Liver (tissue), 9 donors: Measurements from ENCODE around the gene METTL8. TPM values are rescaled to one million over a fixed set of nuclear protein-coding genes. Genes with fewer than 3 reads are reported as not detected.
"Not testable (repeated sequence)": the region's sequence is repeated elsewhere in the genome, so short reads cannot be mapped to it uniquely, and the experiment has no call there.

Experiments
- DNase-seq: peaks from one replicate; pipeline ENCODE4 v3.0.0-alpha.2; 2017; ENCODE audit warnings: low spot score
- H3K27ac ChIP-seq, 2 donors: one replicate each; pipeline ENCODE4 v1.7.0; 2013; ENCODE audit warnings: inconsistent platforms in 2 of 2, low read length in 2 of 2, control low read depth in 1 of 2, low read depth in 1 of 2, mild to moderate bottlenecking in 1 of 2
- H3K27me3 ChIP-seq, 4 donors: one replicate each; pipeline versions ENCODE4 v1.6.1 to v1.7.0; 2013; ENCODE audit warnings: low read length in 3 of 4, inconsistent platforms in 1 of 4, mild to moderate bottlenecking in 1 of 4, moderate library complexity in 1 of 4; ENCODE audit not compliant: control insufficient read depth in 4 of 4, insufficient read depth in 4 of 4
- H3K36me3 ChIP-seq, 4 donors: one replicate each; pipeline versions ENCODE4 v1.6.1 to v1.7.0; 2013; ENCODE audit warnings: low read length in 3 of 4, mild to moderate bottlenecking in 3 of 4, low read depth in 1 of 4, moderate library complexity in 1 of 4; ENCODE audit not compliant: control insufficient read depth in 4 of 4, insufficient read depth in 3 of 4
- H3K4me1 ChIP-seq, 4 donors: one replicate each; pipeline versions ENCODE4 v1.6.1 to v1.7.0; 2013; ENCODE audit warnings: low read length in 3 of 4, mild to moderate bottlenecking in 3 of 4, moderate library complexity in 1 of 4; ENCODE audit not compliant: control insufficient read depth in 4 of 4, insufficient read depth in 4 of 4
- H3K4me3 ChIP-seq, 3 donors: one replicate each; pipeline versions ENCODE4 v1.6.1 to v1.7.0; 2013; ENCODE audit warnings: low read length in 3 of 3, control low read depth in 1 of 3, low read depth in 1 of 3, mild to moderate bottlenecking in 1 of 3
- H3K9ac ChIP-seq, 2 donors: one replicate each; pipeline ENCODE4 v1.7.0; 2013; ENCODE audit warnings: low read length in 2 of 2, mild to moderate bottlenecking in 2 of 2, moderate library complexity in 2 of 2, control low read depth in 1 of 2, low read depth in 1 of 2
- H3K9me3 ChIP-seq, 4 donors: one replicate each; pipeline versions ENCODE4 v1.6.1 to v1.7.0; 2013; ENCODE audit warnings: low read length in 3 of 4; ENCODE audit not compliant: control insufficient read depth in 4 of 4
- EGR1 ChIP-seq, 2 donors: IDR thresholded peaks; 2 replicates each; pipeline ENCODE4 v1.6.1; 2016 to 2018; ENCODE audit warnings: antibody characterized with exemption in 2 of 2, low read depth in 2 of 2
- FOXA1 ChIP-seq: IDR thresholded peaks from 2 replicates; pipeline ENCODE4 v1.6.1; 2016; ENCODE audit warnings: antibody characterized with exemption
- FOXA2 ChIP-seq: IDR thresholded peaks from 2 replicates; pipeline ENCODE4 v1.6.1; 2016; ENCODE audit warnings: antibody characterized with exemption
- GABPA ChIP-seq, 2 donors: IDR thresholded peaks in 1 of 2; conservative IDR thresholded peaks in 1 of 2; 2 replicates each; pipeline ENCODE4 v1.6.1; 2016; ENCODE audit warnings: antibody characterized with exemption in 2 of 2, mild to moderate bottlenecking in 1 of 2, moderate library complexity in 1 of 2
- HNF4A ChIP-seq, 2 donors: conservative IDR thresholded peaks; 2 replicates each; pipeline ENCODE4 v1.6.1; 2016; ENCODE audit warnings: antibody characterized with exemption in 2 of 2, mild to moderate bottlenecking in 2 of 2
- HNF4G ChIP-seq: IDR thresholded peaks from 2 replicates; pipeline ENCODE4 v1.6.1; 2016; ENCODE audit warnings: antibody characterized with exemption
- NR2F2 ChIP-seq: IDR thresholded peaks from 2 replicates; pipeline ENCODE4 v1.6.1; 2016; ENCODE audit warnings: antibody characterized with exemption
- RAD21 ChIP-seq, 2 donors: IDR thresholded peaks; 2 replicates each; pipeline ENCODE4 v1.6.1; 2016; ENCODE audit warnings: antibody characterized with exemption in 2 of 2, mild to moderate bottlenecking in 2 of 2
- RXRA ChIP-seq, 2 donors: IDR thresholded peaks; 2 replicates each; pipeline ENCODE4 v1.6.1; 2017 to 2018; ENCODE audit warnings: antibody characterized with exemption in 2 of 2, mild to moderate bottlenecking in 1 of 2
- SP1 ChIP-seq: IDR thresholded peaks from 2 replicates; pipeline ENCODE4 v1.6.1; 2018; ENCODE audit warnings: antibody characterized with exemption, mild to moderate bottlenecking
- TAF1 ChIP-seq: conservative IDR thresholded peaks from 2 replicates; pipeline ENCODE4 v1.6.1; 2016; ENCODE audit warnings: antibody characterized with exemption, mild to moderate bottlenecking
- WGBS: extraction: QIAGEN DNeasy Blood & Tissue Kit; methylation state at CpG from one replicate; pipeline ENCODE4 v1.1.7; 2013; 5-methylcytosine and 5-hydroxymethylcytosine counted together
- polyA plus RNA-seq, 2 donors: library from polyadenylated mRNA; stranded (reverse) in 1 of 2; unstranded in 1 of 2; fragments of 200-250 nt in 1 of 2; fragments of >200 nt in 1 of 2; fragmentation: Nextera tagmentation in 1 of 2; extraction: Ambion mirVana in 1 of 2; gene quantifications; one replicate each; pipeline versions ENCODE4 v1.2.1 to v1.2.3, GENCODE V29; 2013 to 2015
- total RNA-seq, 2 donors: library from RNA; depleted of rRNA; stranded (reverse); fragments of >200 nt; gene quantifications; one replicate each; pipeline ENCODE4 v1.2.3, GENCODE V29; 2014
- TF ChIP-seq, protein P1 (sequence below): fragments of 150-350 bp; IDR thresholded peaks from 2 replicates; pipeline ENCODE4 v1.5.1; 2017; ENCODE audit warnings: improper control_type of control experiment, low read depth, low read length; ENCODE audit not compliant: missing input control
- TF ChIP-seq, protein P2 (sequence below): IDR thresholded peaks from 2 replicates; pipeline ENCODE4 v1.6.1; 2016; ENCODE audit warnings: antibody characterized with exemption
- TF ChIP-seq, protein P3 (sequence below): IDR thresholded peaks from 2 replicates; pipeline ENCODE4 v1.6.1; 2016; ENCODE audit warnings: antibody characterized with exemption
- TF ChIP-seq, protein P4 (sequence below): IDR thresholded peaks from 2 replicates; pipeline ENCODE4 v1.6.1; 2016; ENCODE audit warnings: antibody characterized with exemption
- donor health status: healthy.
- donor health status: healthy.
- donor health status: healthy.
- donor health status: healthy.
- donor health status: healthy.

The METTL8 gene
- total and polyA plus RNA-seq, 4 donors = 3.6 to 8.1 (median 5.9) TPM

DNA sequence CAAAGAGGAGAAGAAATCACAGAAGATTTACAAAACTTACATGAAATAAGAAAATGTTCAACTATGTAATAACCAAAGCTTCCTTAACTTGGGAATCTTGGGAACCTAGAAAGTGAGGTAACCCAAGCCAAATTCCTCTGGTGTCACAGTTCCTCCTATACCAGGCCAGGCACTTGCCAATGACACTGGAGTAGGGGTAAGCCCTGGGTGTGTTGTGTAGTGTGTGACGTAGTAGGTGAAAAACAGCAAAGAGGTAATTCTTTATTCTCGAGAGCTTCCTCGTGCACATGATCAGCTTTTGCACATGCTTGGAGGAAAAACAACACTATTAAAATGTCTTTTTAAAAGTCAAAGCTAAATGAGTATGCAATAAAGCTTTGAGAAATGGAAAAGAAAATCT lies 118.0 kb downstream of the METTL8 start:
- 92% methylated on average over 3 of the region's 3 CpGs for WGBS
- Histone ChIP-seq H3K9ac (no peak overlapping the region), H3K27ac (no peak overlapping the region), H3K4me3 (no peak overlapping the region), H3K36me3 (no peaks in the 10 kb centered on the region), H3K27me3 (no peaks in the 10 kb centered on the region), H3K9me3 (no peaks in the 10 kb centered on the region), H3K4me1 (no peaks in the 10 kb centered on the region)
- TF ChIP-seq EGR1 (IDR thresholded peaks at IDR 0.05; ENCODE audit: low read depth in 2 of 2) = no peak
- TF ChIP-seq HNF4G = no peak
- no peak for TF ChIP-seq GABPA (IDR thresholded peaks at IDR 0.05 in 1 of 2, conservative IDR thresholded peaks at IDR 0.05 in 1 of 2)
- no peak for TF ChIP-seq NR2F2
- no peak for TF ChIP-seq HNF4A (conservative IDR thresholded peaks at IDR 0.05)
- TF ChIP-seq FOXA1 = no peak
- TF ChIP-seq, protein P1, sequence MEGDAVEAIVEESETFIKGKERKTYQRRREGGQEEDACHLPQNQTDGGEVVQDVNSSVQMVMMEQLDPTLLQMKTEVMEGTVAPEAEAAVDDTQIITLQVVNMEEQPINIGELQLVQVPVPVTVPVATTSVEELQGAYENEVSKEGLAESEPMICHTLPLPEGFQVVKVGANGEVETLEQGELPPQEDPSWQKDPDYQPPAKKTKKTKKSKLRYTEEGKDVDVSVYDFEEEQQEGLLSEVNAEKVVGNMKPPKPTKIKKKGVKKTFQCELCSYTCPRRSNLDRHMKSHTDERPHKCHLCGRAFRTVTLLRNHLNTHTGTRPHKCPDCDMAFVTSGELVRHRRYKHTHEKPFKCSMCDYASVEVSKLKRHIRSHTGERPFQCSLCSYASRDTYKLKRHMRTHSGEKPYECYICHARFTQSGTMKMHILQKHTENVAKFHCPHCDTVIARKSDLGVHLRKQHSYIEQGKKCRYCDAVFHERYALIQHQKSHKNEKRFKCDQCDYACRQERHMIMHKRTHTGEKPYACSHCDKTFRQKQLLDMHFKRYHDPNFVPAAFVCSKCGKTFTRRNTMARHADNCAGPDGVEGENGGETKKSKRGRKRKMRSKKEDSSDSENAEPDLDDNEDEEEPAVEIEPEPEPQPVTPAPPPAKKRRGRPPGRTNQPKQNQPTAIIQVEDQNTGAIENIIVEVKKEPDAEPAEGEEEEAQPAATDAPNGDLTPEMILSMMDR = no peak
- TF ChIP-seq, protein P2, sequence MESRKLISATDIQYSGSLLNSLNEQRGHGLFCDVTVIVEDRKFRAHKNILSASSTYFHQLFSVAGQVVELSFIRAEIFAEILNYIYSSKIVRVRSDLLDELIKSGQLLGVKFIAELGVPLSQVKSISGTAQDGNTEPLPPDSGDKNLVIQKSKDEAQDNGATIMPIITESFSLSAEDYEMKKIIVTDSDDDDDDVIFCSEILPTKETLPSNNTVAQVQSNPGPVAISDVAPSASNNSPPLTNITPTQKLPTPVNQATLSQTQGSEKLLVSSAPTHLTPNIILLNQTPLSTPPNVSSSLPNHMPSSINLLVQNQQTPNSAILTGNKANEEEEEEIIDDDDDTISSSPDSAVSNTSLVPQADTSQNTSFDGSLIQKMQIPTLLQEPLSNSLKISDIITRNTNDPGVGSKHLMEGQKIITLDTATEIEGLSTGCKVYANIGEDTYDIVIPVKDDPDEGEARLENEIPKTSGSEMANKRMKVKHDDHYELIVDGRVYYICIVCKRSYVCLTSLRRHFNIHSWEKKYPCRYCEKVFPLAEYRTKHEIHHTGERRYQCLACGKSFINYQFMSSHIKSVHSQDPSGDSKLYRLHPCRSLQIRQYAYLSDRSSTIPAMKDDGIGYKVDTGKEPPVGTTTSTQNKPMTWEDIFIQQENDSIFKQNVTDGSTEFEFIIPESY = no peak
- DNase-seq = no peak

DNA sequence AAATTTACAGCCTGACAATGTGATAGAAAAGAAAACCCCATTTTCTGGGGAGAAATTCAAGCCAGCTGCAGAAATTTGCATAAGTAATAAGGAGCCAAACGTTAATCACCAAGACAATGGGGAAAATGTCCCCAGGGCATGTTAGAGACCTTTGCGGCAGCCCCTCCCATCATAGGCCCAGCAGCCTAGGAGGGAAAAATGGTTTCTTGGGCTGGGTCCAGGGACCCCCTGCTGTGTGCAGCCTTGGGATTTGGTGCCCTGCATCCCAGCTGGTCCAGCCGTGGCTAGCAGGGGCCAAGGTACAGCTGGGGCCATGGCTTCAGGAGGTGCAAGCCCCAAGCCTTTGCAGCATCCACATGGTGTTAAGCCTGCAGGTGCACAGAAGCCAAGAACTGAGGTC lies 121.6 kb downstream of the METTL8 start:
- 91% methylated on average over 3 of the region's 3 CpGs for WGBS
- not testable (repeated sequence) for H3K4me1 ChIP-seq, H3K36me3 ChIP-seq, H3K9me3 ChIP-seq, H3K27me3 ChIP-seq, DNase-seq, H3K27ac ChIP-seq, H3K4me3 ChIP-seq, H3K9ac ChIP-seq

DNA sequence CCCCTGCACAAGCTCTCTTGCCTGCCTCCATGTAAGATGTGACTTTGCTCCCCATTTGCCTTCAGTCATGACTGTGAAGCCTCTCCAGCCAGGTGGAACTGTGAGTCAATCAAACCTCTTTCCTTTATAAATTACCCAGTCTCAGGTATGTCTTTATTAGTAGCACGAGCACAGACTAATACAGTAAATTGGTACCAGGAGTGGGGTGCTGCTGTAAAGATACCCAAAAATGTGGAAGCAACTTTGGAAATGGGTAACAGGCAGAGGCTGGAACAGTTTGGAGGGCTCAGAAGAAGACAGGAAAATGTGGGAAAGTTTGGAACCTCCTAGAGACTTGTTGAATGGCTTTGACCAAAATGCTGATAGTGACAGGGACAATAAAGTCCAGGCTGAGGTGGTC lies 122.2 kb downstream of the METTL8 start:
- not testable (repeated sequence) for H3K36me3 ChIP-seq, H3K9ac ChIP-seq, H3K4me1 ChIP-seq, DNase-seq, H3K9me3 ChIP-seq, H3K4me3 ChIP-seq, H3K27ac ChIP-seq, H3K27me3 ChIP-seq
- 99% methylated on average over 1 of the region's 1 CpG for WGBS

DNA sequence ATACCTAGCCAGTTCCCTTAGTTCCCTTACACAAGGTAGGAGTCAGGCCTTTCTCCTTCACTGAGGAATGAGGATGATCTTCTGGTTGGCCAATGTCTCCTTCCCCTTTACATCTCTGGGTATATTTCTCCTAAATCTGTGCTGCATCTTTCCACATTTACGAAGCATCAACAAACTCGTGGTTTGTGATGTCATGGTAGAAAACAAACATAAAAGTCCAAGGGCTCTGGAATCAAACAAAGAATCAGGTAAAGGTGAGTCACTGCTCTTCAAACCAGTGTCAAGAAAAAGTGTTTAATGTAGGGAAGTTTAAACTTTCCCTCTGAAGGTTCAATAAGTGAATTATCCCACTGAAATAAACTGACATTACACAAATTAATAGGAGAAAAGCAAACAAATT lies 122.9 kb downstream of the METTL8 start:
- Histone ChIP-seq H3K9ac (no peak overlapping the region), H3K27ac (no peak overlapping the region), H3K36me3 (no peaks in the 10 kb centered on the region), H3K9me3 (peaks cover 0 to 3% (median 0%) of the 10 kb centered on the region in 4 donors), H3K27me3 (no peaks in the 10 kb centered on the region), H3K4me3 (no peak overlapping the region), H3K4me1 (peaks cover 0 to 3% (median 0%) of the 10 kb centered on the region in 4 donors)
- 69% methylated on average over 2 of the region's 2 CpGs for WGBS
- TF ChIP-seq, protein P2 = no peak
- no peak for TF ChIP-seq SP1
- no peak for TF ChIP-seq RAD21 (IDR thresholded peaks at IDR 0.05)
- TF ChIP-seq HNF4A (conservative IDR thresholded peaks at IDR 0.05) = no peak
- no peak for TF ChIP-seq TAF1
- TF ChIP-seq, protein P3, sequence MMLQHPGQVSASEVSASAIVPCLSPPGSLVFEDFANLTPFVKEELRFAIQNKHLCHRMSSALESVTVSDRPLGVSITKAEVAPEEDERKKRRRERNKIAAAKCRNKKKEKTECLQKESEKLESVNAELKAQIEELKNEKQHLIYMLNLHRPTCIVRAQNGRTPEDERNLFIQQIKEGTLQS = no peak
- TF ChIP-seq, protein P4, sequence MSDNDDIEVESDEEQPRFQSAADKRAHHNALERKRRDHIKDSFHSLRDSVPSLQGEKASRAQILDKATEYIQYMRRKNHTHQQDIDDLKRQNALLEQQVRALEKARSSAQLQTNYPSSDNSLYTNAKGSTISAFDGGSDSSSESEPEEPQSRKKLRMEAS = no peak
- no peak for TF ChIP-seq FOXA2
- TF ChIP-seq RXRA (IDR thresholded peaks at IDR 0.05) = no peak
- no peak for DNase-seq
